HG03045 (cell line): ENCODE results near the gene CTSH.

Source experiments
- ATAC-seq: cut with Tn5 transposase; IDR thresholded peaks from one replicate; pipeline ENCODE4 v1.9.1; 2021; ENCODE audit warnings: mild to moderate bottlenecking, moderate library complexity; ENCODE audit not compliant: unreplicated experiment

CTSH gene

GRCh38 chr15:78978601-78979179, 33.8 kb upstream of the CTSH start:
- ATAC-seq: no peak

GRCh38 chr15:78977591-78978347, 32.9 kb upstream of the CTSH start:
- ATAC-seq: peak; percentile 19

GRCh38 chr15:78977091-78977571, 32.3 kb upstream of the CTSH start:
- ATAC-seq: peak; percentile 50

- ATAC-seq: peak; percentile 16
Observed at GRCh38 chr15:78976691-78977090, 31.8 kb upstream of the CTSH start.

- no peak for ATAC-seq
Observed at GRCh38 chr15:78974272-78974918, 29.5 kb upstream of the CTSH start.

- ATAC-seq: no peak
Observed at GRCh38 chr15:78969687-78970349, 25.0 kb upstream of the CTSH start.

- no peak for ATAC-seq
Observed at GRCh38 chr15:78968539-78969271, 23.9 kb upstream of the CTSH start.

- no peak for ATAC-seq
Observed at GRCh38 chr15:78968114-78968513, 23.3 kb upstream of the CTSH start.

- ATAC-seq: no peak
Observed at GRCh38 chr15:78960308-78960707, 15.5 kb upstream of the CTSH start.

- ATAC-seq: no peak
Observed at GRCh38 chr15:78959360-78959759, 14.5 kb upstream of the CTSH start.

GRCh38 chr15:78957416-78958093, 12.7 kb upstream of the CTSH start:
- ATAC-seq: no peak

- ATAC-seq: no peak
Observed at GRCh38 chr15:78956937-78957336, 12.1 kb upstream of the CTSH start.

GRCh38 chr15:78955355-78955754, 10.5 kb upstream of the CTSH start:
- no peak for ATAC-seq

GRCh38 chr15:78951841-78952238, 7.0 kb upstream of the CTSH start:
- no peak for ATAC-seq

- ATAC-seq: no peak
Observed at GRCh38 chr15:78950902-78951840, 6.3 kb upstream of the CTSH start.

GRCh38 chr15:78950343-78950742, 5.5 kb upstream of the CTSH start:
- no peak for ATAC-seq

- ATAC-seq: no peak
Observed at GRCh38 chr15:78949461-78949860, 4.6 kb upstream of the CTSH start.

- no peak for ATAC-seq
Observed at GRCh38 chr15:78947506-78947905, 2.7 kb upstream of the CTSH start.

- ATAC-seq: no peak
Observed at GRCh38 chr15:78946493-78946892, 1.6 kb upstream of the CTSH start.
